Measurements from ENCODE around the gene CDH26. TPM values are rescaled to one million over a fixed set of nuclear protein-coding genes. Genes with fewer than 3 reads are reported as not detected.

Gene CDH26
- total and polyA plus RNA-seq, 10 of the 15 experiments (the other 5 are each of a cell fraction or from before 2014, with no cell fraction given) = 0.03 to 0.19 (median 0.08) TPM; not detected in 4

DNA sequence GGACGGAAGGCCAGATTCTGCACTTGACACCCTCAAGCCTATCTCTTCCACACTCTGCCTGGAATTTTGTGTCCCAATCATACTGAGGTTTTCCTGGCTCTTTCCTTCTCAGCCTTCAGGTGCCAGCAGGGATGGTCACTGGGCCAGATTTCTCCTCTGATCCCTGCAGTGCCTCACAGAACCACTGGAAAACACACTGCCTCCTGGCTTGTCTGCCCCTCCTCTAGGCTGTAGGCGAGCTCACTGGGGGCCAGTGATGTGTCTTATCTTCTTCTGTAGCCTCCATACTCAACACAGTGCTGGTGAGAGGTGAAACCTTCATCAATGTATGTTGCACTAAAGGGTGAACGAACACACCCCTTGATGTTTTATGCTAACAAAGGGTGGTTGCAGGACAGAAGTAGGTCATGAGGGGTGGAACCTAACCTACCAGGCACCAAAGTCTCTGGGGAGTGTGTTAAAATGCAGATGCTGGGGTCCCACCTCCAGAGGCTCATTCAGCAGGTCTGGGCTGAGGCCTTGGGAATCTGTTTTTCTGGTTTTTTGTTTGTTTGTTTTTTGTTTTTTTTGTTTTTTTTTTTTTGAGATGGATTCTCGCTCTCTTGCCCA lies 80.3 kb downstream of the CDH26 start:
- H3K36me3 ChIP-seq (ENCODE audit: control insufficient read depth in 2 of 2, insufficient read depth in 2 of 2, low read length in 1 of 2) = no peaks in the 10 kb centered on the region
- peaks cover 0 to 2% of the 10 kb centered on the region in 2 experiments; a peak in 1 of 4 replicates for H3K27me3 ChIP-seq (replicated peaks in 1 of 2; ENCODE audit: control insufficient read depth in 2 of 2, insufficient read depth in 2 of 2, low read length in 1 of 2)
- H4K20me1 ChIP-seq (ENCODE audit: control insufficient read depth, insufficient read depth) = no peaks in the 10 kb centered on the region
- no TSS peak for BruUV-seq (replicated peaks)
- in situ Hi-C loops (cut with MboI) (no loop called here), intact Hi-C loops (cut with micrococcal nuclease; ENCODE audit: unreplicated experiment) (no loop called here)
- ATAC-seq = no peak
- H3K9me3 ChIP-seq (replicated peaks; ENCODE audit: control insufficient read depth, insufficient read depth, low read length) = peaks cover 2% of the 10 kb centered on the region; the same call in 1 of the 3 replicates
- WGBS (ENCODE audit: insufficient coverage, insufficient replicate concordance, low lambda C conversion rate, missing lambda C conversion rate) = 13% methylated on average over 3 of the region's 4 CpGs
- H3K4me3 ChIP-seq = no peak overlapping the region
- ChIA-PET RAD21 (ENCODE audit: unreplicated experiment) (no interaction called here), CTCF (interaction anchor here (0.6 kb wide), 1 partner anchor 80 kb away, joined by 3 read pairs; no protein-coding TSS in a partner anchor), SMC1A (ENCODE audit: uncharacterized antibody, unreplicated experiment) (no interaction called here), POLR2A (no interaction called here)
- H3K79me2 ChIP-seq (ENCODE audit: control insufficient read depth, insufficient read depth, low read length) = no peaks in the 10 kb centered on the region
- no peak overlapping the region for H2AFZ ChIP-seq (ENCODE audit: control insufficient read depth, low read depth, low read length)
- no peak for FAIRE-seq
- DNase-seq (ENCODE audit: low read depth, low spot score) = no peak
- H3K4me2 ChIP-seq (ENCODE audit: control insufficient read depth, insufficient read depth) = no peak overlapping the region
- H3K27ac ChIP-seq (ENCODE audit: control insufficient read depth, insufficient read depth) = no peak overlapping the region
- no peak overlapping the region for H3K9ac ChIP-seq (ENCODE audit: control insufficient read depth, insufficient read depth, low read length)
- H3K4me1 ChIP-seq (ENCODE audit: control insufficient read depth, insufficient read depth, low read length) = no peaks in the 10 kb centered on the region
- TF ChIP-seq CHD1 (IDR thresholded peaks at IDR 0.05; ENCODE audit: low read depth, low read length) (no peak), CBX3 (IDR thresholded peaks at IDR 0.05; ENCODE audit: borderline replicate concordance, low read depth) (no peak), RAD21 (IDR thresholded peaks at IDR 0.05; ENCODE audit: insufficient read depth, low read depth, low read length) (no peak), PAX5 (IDR thresholded peaks at IDR 0.05; ENCODE audit: borderline replicate concordance, low read depth, low read length) (no peak), RCOR1 (conservative IDR thresholded peaks at IDR 0.05; ENCODE audit: low read depth, low read length) (no peak), CHD2 (IDR thresholded peaks at IDR 0.05; ENCODE audit: borderline replicate concordance, low read depth, low read length) (no peak), CBFB (IDR thresholded peaks at IDR 0.05; ENCODE audit: low read depth) (no peak)
- TF ChIP-seq, protein P1, sequence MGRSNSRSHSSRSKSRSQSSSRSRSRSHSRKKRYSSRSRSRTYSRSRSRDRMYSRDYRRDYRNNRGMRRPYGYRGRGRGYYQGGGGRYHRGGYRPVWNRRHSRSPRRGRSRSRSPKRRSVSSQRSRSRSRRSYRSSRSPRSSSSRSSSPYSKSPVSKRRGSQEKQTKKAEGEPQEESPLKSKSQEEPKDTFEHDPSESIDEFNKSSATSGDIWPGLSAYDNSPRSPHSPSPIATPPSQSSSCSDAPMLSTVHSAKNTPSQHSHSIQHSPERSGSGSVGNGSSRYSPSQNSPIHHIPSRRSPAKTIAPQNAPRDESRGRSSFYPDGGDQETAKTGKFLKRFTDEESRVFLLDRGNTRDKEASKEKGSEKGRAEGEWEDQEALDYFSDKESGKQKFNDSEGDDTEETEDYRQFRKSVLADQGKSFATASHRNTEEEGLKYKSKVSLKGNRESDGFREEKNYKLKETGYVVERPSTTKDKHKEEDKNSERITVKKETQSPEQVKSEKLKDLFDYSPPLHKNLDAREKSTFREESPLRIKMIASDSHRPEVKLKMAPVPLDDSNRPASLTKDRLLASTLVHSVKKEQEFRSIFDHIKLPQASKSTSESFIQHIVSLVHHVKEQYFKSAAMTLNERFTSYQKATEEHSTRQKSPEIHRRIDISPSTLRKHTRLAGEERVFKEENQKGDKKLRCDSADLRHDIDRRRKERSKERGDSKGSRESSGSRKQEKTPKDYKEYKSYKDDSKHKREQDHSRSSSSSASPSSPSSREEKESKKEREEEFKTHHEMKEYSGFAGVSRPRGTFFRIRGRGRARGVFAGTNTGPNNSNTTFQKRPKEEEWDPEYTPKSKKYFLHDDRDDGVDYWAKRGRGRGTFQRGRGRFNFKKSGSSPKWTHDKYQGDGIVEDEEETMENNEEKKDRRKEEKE (IDR thresholded peaks at IDR 0.05) = no peak
